Vagina (tissue), 2 donors: Measurements from ENCODE around the gene CRELD2.

ENCODE experiments used
- CTCF ChIP-seq, 3 experiments: fragments of 450-650 bp in 2 of 3; fragments of 200-600 bp in 1 of 3; sonication (generic) in 1 of 3; IDR thresholded peaks; one replicate each; pipeline ENCODE4 v1.5.1; 2017 to 2019; ENCODE audit warnings: antibody characterized with exemption in 3 of 3, mild to moderate bottlenecking in 2 of 3, moderate library complexity in 2 of 3
- POLR2A ChIP-seq, 2 donors: fragments of 450-650 bp; IDR thresholded peaks; one replicate each; pipeline ENCODE4 v1.6.1; 2017; ENCODE audit warnings: antibody characterized with exemption in 2 of 2, mild to moderate bottlenecking in 2 of 2, moderate library complexity in 2 of 2
- POLR2AphosphoS5 ChIP-seq, 2 donors: sonication (generic); formaldehyde crosslinking; IDR thresholded peaks; one replicate each; pipeline ENCODE4 v1.9.0; 2017; ENCODE audit warnings: antibody characterized with exemption in 2 of 2, mild to moderate bottlenecking in 2 of 2, low read depth in 1 of 2; ENCODE audit not compliant: insufficient read depth in 1 of 2

GRCh38 chr22:49950396-49950994, 32.1 kb downstream of the CRELD2 start:
- TF ChIP-seq POLR2A (IDR thresholded peaks at IDR 0.05): no peak
- TF ChIP-seq CTCF (IDR thresholded peaks at IDR 0.05): no peak
- no peak for TF ChIP-seq POLR2AphosphoS5 (IDR thresholded peaks at IDR 0.05; ENCODE audit: insufficient read depth in 1 of 2, low read depth in 1 of 2)
